Measurements from ENCODE around the gene IFNA14. TPM values are rescaled to one million over a fixed set of nuclear protein-coding genes. Genes with fewer than 3 reads are reported as not detected.
A peak's percentile ranks its signal among the peaks of the same experiment; 100 is the strongest.
"Not testable (repeated sequence)": the region's sequence is repeated elsewhere in the genome, so short reads cannot be mapped to it uniquely, and the experiment has no call there.

The IFNA14 gene
- total and polyA plus RNA-seq, 4 donors = not detected

- no peak overlapping the region for H3K27ac ChIP-seq (ENCODE audit: low read depth in 1 of 2, low read length in 2 of 2)
- DNase-seq = no peak
- no peaks in the 10 kb centered on the region for H3K27me3 ChIP-seq (ENCODE audit: control insufficient read depth in 1 of 2, insufficient read depth in 2 of 2, low read length in 1 of 2)
- H3K4me3 ChIP-seq (ENCODE audit: low read length in 2 of 2) = no peak overlapping the region
- no peak for ATAC-seq (ENCODE audit: low FRiP score)
- no peaks in the 10 kb centered on the region for H3K36me3 ChIP-seq (ENCODE audit: control insufficient read depth in 1 of 2, insufficient read depth in 2 of 2, low read length in 1 of 2)
- H3K4me1 ChIP-seq (ENCODE audit: control insufficient read depth in 1 of 2, insufficient read depth in 2 of 2, low read length in 2 of 2) = no peaks in the 10 kb centered on the region
- no peaks in the 10 kb centered on the region for H3K9me3 ChIP-seq (ENCODE audit: control insufficient read depth, low read length)
- intact Hi-C loops (cut with DNase I) = no loop called here
- WGBS, 2 donors = 37 to 40% methylated on average over 1 of the region's 1 CpG
These were observed 25.8 kb upstream of the IFNA14 start for GRCh38 chr9:21265421-21266189.

GRCh38 chr9:21255538-21256212 is 15.9 kb upstream of the IFNA14 start:
- no peak overlapping the region for H3K4me3 ChIP-seq (ENCODE audit: low read length in 2 of 2)
- DNase-seq (no peak), ATAC-seq (ENCODE audit: low FRiP score) (no peak)
- no peaks in the 10 kb centered on the region for H3K4me1 ChIP-seq (ENCODE audit: control insufficient read depth in 1 of 2, insufficient read depth in 2 of 2, low read length in 2 of 2)
- no peak overlapping the region for H3K27ac ChIP-seq (ENCODE audit: low read depth in 1 of 2, low read length in 2 of 2)
- intact Hi-C loops (cut with DNase I) = no loop called here
- no peaks in the 10 kb centered on the region for H3K27me3 ChIP-seq (ENCODE audit: control insufficient read depth in 1 of 2, insufficient read depth in 2 of 2, low read length in 1 of 2)
- H3K36me3 ChIP-seq (ENCODE audit: control insufficient read depth in 1 of 2, insufficient read depth in 2 of 2, low read length in 1 of 2) = no peaks in the 10 kb centered on the region
- no peaks in the 10 kb centered on the region for H3K9me3 ChIP-seq (ENCODE audit: control insufficient read depth, low read length)
- 67 to 76% methylated on average over 5 of the region's 5 CpGs for WGBS, 2 donors

DNA sequence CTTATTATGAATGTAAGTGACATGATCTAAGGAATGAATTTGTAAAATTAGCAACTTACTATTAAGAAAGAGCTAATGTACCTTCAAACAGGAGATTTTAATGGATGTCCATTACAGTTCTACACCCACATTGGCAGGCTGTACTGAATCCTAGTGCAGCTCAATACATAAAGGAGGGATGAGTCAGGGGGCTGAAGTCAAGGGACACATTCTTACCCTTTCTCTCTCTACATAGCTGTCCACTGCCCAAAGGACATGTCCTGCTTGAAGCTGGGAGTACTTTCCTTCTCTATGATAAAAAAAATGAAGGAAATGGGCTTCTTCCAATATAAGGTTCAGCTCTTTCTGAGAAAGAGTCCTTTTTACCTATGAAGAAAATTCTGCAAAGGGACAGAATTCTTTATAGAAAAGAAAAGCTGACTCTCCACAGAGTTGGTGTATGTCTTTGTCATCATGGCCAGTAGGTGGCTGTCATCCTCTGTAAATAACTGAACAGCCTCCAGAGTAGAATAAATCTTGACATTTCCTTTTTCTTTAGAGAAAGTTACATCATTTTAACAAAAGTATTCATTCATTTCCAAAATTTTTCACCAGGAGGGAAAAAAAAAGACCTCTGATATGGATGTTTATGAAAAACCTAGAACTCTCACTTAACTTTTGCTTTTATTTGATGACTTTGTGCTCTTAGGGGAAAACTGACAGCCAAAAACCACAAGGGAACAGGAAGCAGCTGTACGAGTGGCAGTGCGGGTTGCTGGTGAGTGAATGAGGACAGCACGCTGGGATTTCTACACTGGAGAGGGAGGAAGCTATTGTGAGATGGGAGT is 13.1 kb upstream of the IFNA14 start:
- Histone ChIP-seq H3K36me3 (ENCODE audit: control insufficient read depth in 1 of 2, insufficient read depth in 2 of 2, low read length in 1 of 2) (no peaks in the 10 kb centered on the region), H3K4me3 (ENCODE audit: low read length in 2 of 2) (no peak overlapping the region), H3K27me3 (ENCODE audit: control insufficient read depth in 1 of 2, insufficient read depth in 2 of 2, low read length in 1 of 2) (no peaks in the 10 kb centered on the region), H3K27ac (ENCODE audit: low read depth in 1 of 2, low read length in 2 of 2) (no peak overlapping the region), H3K4me1 (ENCODE audit: control insufficient read depth in 1 of 2, insufficient read depth in 2 of 2, low read length in 2 of 2) (no peaks in the 10 kb centered on the region), H3K9me3 (ENCODE audit: control insufficient read depth, low read length) (no peaks in the 10 kb centered on the region)
- intact Hi-C loops (cut with DNase I) = no loop called here
- no peak for ATAC-seq (ENCODE audit: low FRiP score)
- WGBS, 2 donors = 0 to 2% methylated on average over 3 of the region's 3 CpGs
- DNase-seq = peak in 1 of 2 donors; percentile 64

DNA sequence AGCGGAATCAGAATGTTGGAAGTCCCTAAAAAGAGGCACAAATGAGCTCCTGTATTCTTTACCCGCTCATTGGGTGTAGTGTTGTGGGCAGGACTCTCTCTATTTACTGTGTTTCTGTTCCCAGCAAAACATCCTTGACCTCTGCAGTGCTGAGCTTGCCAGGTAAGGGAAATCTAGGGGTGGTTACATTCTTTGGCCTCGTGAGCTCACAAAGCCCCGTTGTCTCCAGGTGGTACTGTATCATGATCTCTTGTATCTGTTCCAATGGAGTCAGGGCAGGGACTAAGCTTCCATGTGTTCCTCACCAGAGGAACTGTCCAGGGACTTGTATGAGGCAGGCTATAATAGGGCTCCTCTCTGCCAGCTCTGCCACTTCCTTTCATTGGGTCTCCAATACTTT is 11.8 kb upstream of the IFNA14 start:
- Histone ChIP-seq H3K9me3 (ENCODE audit: control insufficient read depth, low read length) (no peaks in the 10 kb centered on the region), H3K4me1 (ENCODE audit: control insufficient read depth in 1 of 2, insufficient read depth in 2 of 2, low read length in 2 of 2) (no peaks in the 10 kb centered on the region), H3K27ac (ENCODE audit: low read depth in 1 of 2, low read length in 2 of 2) (no peak overlapping the region), H3K4me3 (ENCODE audit: low read length in 2 of 2) (no peak overlapping the region), H3K27me3 (ENCODE audit: control insufficient read depth in 1 of 2, insufficient read depth in 2 of 2, low read length in 1 of 2) (no peaks in the 10 kb centered on the region), H3K36me3 (ENCODE audit: control insufficient read depth in 1 of 2, insufficient read depth in 2 of 2, low read length in 1 of 2) (no peaks in the 10 kb centered on the region)
- intact Hi-C loops (cut with DNase I) = no loop called here
- WGBS, 2 donors = 63 to 64% methylated on average over 4 of the region's 4 CpGs
- ATAC-seq (ENCODE audit: low FRiP score) (no peak), DNase-seq (no peak)

DNA sequence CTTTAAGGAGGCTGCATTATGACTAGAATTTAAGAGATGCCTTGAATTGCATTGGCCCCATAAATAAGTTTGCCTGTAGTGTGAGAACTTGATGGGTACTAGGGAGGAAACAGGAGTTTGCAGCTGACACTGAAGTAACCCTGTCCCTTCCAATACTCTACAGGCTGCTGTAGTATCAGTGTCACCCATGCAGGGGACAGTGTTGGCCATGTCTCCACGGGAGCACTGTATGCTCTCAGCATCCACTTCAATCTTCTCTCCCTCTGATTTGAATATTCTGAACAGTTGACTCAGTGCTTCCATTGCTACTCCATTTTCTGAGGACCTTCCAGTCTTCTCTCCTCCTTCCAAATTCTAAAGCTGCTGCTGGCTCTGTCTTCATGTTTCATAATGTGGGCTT is 11.4 kb upstream of the IFNA14 start:
- no peaks in the 10 kb centered on the region for H3K9me3 ChIP-seq (ENCODE audit: control insufficient read depth, low read length)
- ATAC-seq (ENCODE audit: low FRiP score) = no peak
- H3K27ac ChIP-seq (ENCODE audit: low read depth in 1 of 2, low read length in 2 of 2) = no peak overlapping the region
- no peak overlapping the region for H3K4me3 ChIP-seq (ENCODE audit: low read length in 2 of 2)
- H3K27me3 ChIP-seq (ENCODE audit: control insufficient read depth in 1 of 2, insufficient read depth in 2 of 2, low read length in 1 of 2) = no peaks in the 10 kb centered on the region
- WGBS, 2 donors = 43 to 50% methylated on average over 1 of the region's 1 CpG
- no peaks in the 10 kb centered on the region for H3K36me3 ChIP-seq (ENCODE audit: control insufficient read depth in 1 of 2, insufficient read depth in 2 of 2, low read length in 1 of 2)
- no peak for DNase-seq
- intact Hi-C loops (cut with DNase I) = no loop called here
- no peaks in the 10 kb centered on the region for H3K4me1 ChIP-seq (ENCODE audit: control insufficient read depth in 1 of 2, insufficient read depth in 2 of 2, low read length in 2 of 2)

DNA sequence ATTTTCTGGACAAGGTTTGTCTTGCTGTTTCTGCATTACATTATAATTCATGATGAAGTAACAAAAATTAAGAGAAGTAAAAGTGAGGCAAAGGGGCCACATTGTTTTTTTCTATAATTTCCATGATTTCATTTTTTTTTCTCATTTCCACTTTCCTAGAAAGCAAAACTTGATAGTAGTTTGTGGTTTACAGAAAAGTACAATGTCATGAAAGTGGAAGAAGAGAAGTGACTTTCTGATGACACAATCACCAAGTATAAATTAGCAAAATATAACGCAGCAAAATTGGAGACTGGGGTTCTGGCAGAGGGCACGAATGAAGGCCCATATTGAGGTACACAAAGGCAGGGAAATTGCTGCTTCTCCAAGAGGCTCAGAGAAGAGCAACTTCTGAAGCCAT is 5.0 kb upstream of the IFNA14 start:
- WGBS, 2 donors = 45 to 63% methylated on average over 2 of the region's 2 CpGs
- Histone ChIP-seq H3K4me1 (ENCODE audit: control insufficient read depth in 1 of 2, insufficient read depth in 2 of 2, low read length in 2 of 2) (no peaks in the 10 kb centered on the region), H3K27me3 (ENCODE audit: control insufficient read depth in 1 of 2, insufficient read depth in 2 of 2, low read length in 1 of 2) (no peaks in the 10 kb centered on the region), H3K36me3 (ENCODE audit: control insufficient read depth in 1 of 2, insufficient read depth in 2 of 2, low read length in 1 of 2) (no peaks in the 10 kb centered on the region), H3K4me3 (ENCODE audit: low read length in 2 of 2) (no peak overlapping the region), H3K9me3 (ENCODE audit: control insufficient read depth, low read length) (no peaks in the 10 kb centered on the region), H3K27ac (ENCODE audit: low read depth in 1 of 2, low read length in 2 of 2) (no peak overlapping the region)
- no peak for ATAC-seq (ENCODE audit: low FRiP score)
- intact Hi-C loops (cut with DNase I) = no loop called here
- no peak for DNase-seq

GRCh38 chr9:21236360-21236714 is 3.5 kb downstream of the IFNA14 start:
- ATAC-seq (ENCODE audit: low FRiP score); H3K4me3 ChIP-seq (ENCODE audit: low read length in 2 of 2); H3K27ac ChIP-seq (ENCODE audit: low read depth in 1 of 2, low read length in 2 of 2); H3K27me3 ChIP-seq (ENCODE audit: control insufficient read depth in 1 of 2, insufficient read depth in 2 of 2, low read length in 1 of 2); H3K36me3 ChIP-seq (ENCODE audit: control insufficient read depth in 1 of 2, insufficient read depth in 2 of 2, low read length in 1 of 2); H3K4me1 ChIP-seq (ENCODE audit: control insufficient read depth in 1 of 2, insufficient read depth in 2 of 2, low read length in 2 of 2); DNase-seq; intact Hi-C loops (cut with DNase I); H3K9me3 ChIP-seq (ENCODE audit: control insufficient read depth, low read length): not testable (repeated sequence)
- WGBS, 2 donors = 8 to 13% methylated on average over 1 of the region's 1 CpG

GRCh38 chr9:21235468-21236359 is 4.1 kb downstream of the IFNA14 start:
- H3K27ac ChIP-seq (ENCODE audit: low read depth in 1 of 2, low read length in 2 of 2); H3K9me3 ChIP-seq (ENCODE audit: control insufficient read depth, low read length); DNase-seq; H3K27me3 ChIP-seq (ENCODE audit: control insufficient read depth in 1 of 2, insufficient read depth in 2 of 2, low read length in 1 of 2); H3K4me3 ChIP-seq (ENCODE audit: low read length in 2 of 2); intact Hi-C loops (cut with DNase I); H3K4me1 ChIP-seq (ENCODE audit: control insufficient read depth in 1 of 2, insufficient read depth in 2 of 2, low read length in 2 of 2); H3K36me3 ChIP-seq (ENCODE audit: control insufficient read depth in 1 of 2, insufficient read depth in 2 of 2, low read length in 1 of 2): not testable (repeated sequence)
- 32 to 33% methylated on average over 8 of the region's 8 CpGs for WGBS, 2 donors
- peak; percentile 55 for ATAC-seq (ENCODE audit: low FRiP score)

Measured in aorta (tissue), 5 donors.